ENCODE results near the gene CCDC77. TPM values are rescaled to one million over a fixed set of nuclear protein-coding genes. Genes with fewer than 3 reads are reported as not detected.

The CCDC77 gene
- polyA plus RNA-seq, 1 of the 3 experiments (the other 2 are of a cell fraction) = 5.9 TPM

- H3K36me3 ChIP-seq (replicated peaks in 1 of 2; ENCODE audit: control insufficient read depth in 1 of 2, insufficient read depth in 2 of 2, low read length in 1 of 2) = no peaks in the 10 kb centered on the region
- H3K79me2 ChIP-seq (ENCODE audit: insufficient read depth) = no peaks in the 10 kb centered on the region
- H3K9me3 ChIP-seq = no peaks in the 10 kb centered on the region
- WGBS (ENCODE audit: low lambda C conversion rate) = 50% methylated on average over 11 of the region's 13 CpGs
- H2AFZ ChIP-seq (ENCODE audit: low read depth) = no peak overlapping the region
- H3K4me1 ChIP-seq (ENCODE audit: control insufficient read depth in 1 of 2, insufficient read depth in 2 of 2, low read depth in 1 of 2, low read length in 1 of 2) = peaks cover 5 to 6% of the 10 kb centered on the region in 2 experiments; a peak in 2 of 4 replicates
- ChIA-PET POLR2A (no interaction called here), CTCF (interaction anchor here (0.9 to 1.5 kb wide), 3 partner anchors 27 to 66 kb away, joined by 3 to 4 read pairs (median 3); no protein-coding TSS in a partner anchor)
- H3K4me3 ChIP-seq (ENCODE audit: low read depth in 2 of 2, low read length in 1 of 2) = no peak overlapping the region
- H4K20me1 ChIP-seq (ENCODE audit: insufficient read depth) = no peaks in the 10 kb centered on the region
- no peak for TF ChIP-seq FOXM1 (IDR thresholded peaks at IDR 0.05; ENCODE audit: low read depth)
- no peak for TF ChIP-seq TEAD4 (IDR thresholded peaks at IDR 0.05; ENCODE audit: borderline replicate concordance, insufficient read depth)
- TF ChIP-seq RXRA (IDR thresholded peaks at IDR 0.05; ENCODE audit: borderline replicate concordance, low read depth) = no peak
- TF ChIP-seq EZH2phosphoT487 (IDR thresholded peaks at IDR 0.05; ENCODE audit: borderline replicate concordance, low read depth) = no peak
- no peak for TF ChIP-seq CHD2 (IDR thresholded peaks at IDR 0.05; ENCODE audit: low read length, partially characterized antibody)
- no peak for TF ChIP-seq TCF12 (IDR thresholded peaks at IDR 0.05)
- peaks cover 19% of the 10 kb centered on the region; the same call in 1 of the 2 replicates for H3K27me3 ChIP-seq (ENCODE audit: insufficient read depth)
- no peak overlapping the region; a peak in 1 of 4 replicates for H3K27ac ChIP-seq (ENCODE audit: low read depth in 2 of 2, low read length in 1 of 2)
- H3K4me2 ChIP-seq = no peak overlapping the region; the same call in 1 of the 2 replicates
- no peak overlapping the region for H3K9ac ChIP-seq
- DNase-seq = no peak
- no peaks in the 10 kb centered on the region for H3F3A ChIP-seq (replicated peaks; ENCODE audit: insufficient read depth)
- H3K9me2 ChIP-seq = no peaks in the 10 kb centered on the region
Measured at GRCh38 chr12:480831-481816, 79.7 kb downstream of the CCDC77 start.

- 71% methylated on average over 2 of the region's 3 CpGs for WGBS (ENCODE audit: low lambda C conversion rate)
Measured at GRCh38 chr12:482061-482460, 80.6 kb downstream of the CCDC77 start.

More at GRCh38 chr12:482061-482460, 80.6 kb downstream of the CCDC77 start:
- no peaks in the 10 kb centered on the region for H3K9me3 ChIP-seq
- H3K4me2 ChIP-seq = no peak overlapping the region
- peaks cover 5 to 6% of the 10 kb centered on the region in 2 experiments; a peak in 2 of 4 replicates for H3K4me1 ChIP-seq (ENCODE audit: control insufficient read depth in 1 of 2, insufficient read depth in 2 of 2, low read depth in 1 of 2, low read length in 1 of 2)
- no peaks in the 10 kb centered on the region for H3F3A ChIP-seq (replicated peaks; ENCODE audit: insufficient read depth)
- CTCF ChIA-PET = interaction anchor here (0.9 to 1.6 kb wide), 4 partner anchors 28 to 65 kb away, joined by 3 to 4 read pairs (median 4); no protein-coding TSS in a partner anchor
- TF ChIP-seq JUND (IDR thresholded peaks at IDR 0.05) (no peak), RAD21 (IDR thresholded peaks at IDR 0.05; ENCODE audit: low read length) (no peak), TEAD4 (IDR thresholded peaks at IDR 0.05; ENCODE audit: borderline replicate concordance, insufficient read depth) (no peak), ZBTB33 (IDR thresholded peaks at IDR 0.05; ENCODE audit: borderline replicate concordance, low read depth) (no peak)
- no peak overlapping the region for H3K9ac ChIP-seq
- no peak overlapping the region for H3K27ac ChIP-seq (ENCODE audit: low read depth in 2 of 2, low read length in 1 of 2)
- POLR2A ChIA-PET = no interaction called here
- H3K27me3 ChIP-seq (ENCODE audit: insufficient read depth) = peaks cover 19% of the 10 kb centered on the region; the same call in 1 of the 2 replicates
- H3K36me3 ChIP-seq (replicated peaks in 1 of 2; ENCODE audit: control insufficient read depth in 1 of 2, insufficient read depth in 2 of 2, low read length in 1 of 2) = no peaks in the 10 kb centered on the region
- H4K20me1 ChIP-seq (ENCODE audit: insufficient read depth) = no peaks in the 10 kb centered on the region
- H2AFZ ChIP-seq (ENCODE audit: low read depth) = no peak overlapping the region
- H3K79me2 ChIP-seq (ENCODE audit: insufficient read depth) = no peaks in the 10 kb centered on the region
- H3K9me2 ChIP-seq = no peaks in the 10 kb centered on the region
- DNase-seq = no peak
- H3K4me3 ChIP-seq (ENCODE audit: low read depth in 2 of 2, low read length in 1 of 2) = no peak overlapping the region

All from SK-N-SH (cell line).